Measurements from ENCODE around the gene JPT2.

The JPT2 gene, protein sequence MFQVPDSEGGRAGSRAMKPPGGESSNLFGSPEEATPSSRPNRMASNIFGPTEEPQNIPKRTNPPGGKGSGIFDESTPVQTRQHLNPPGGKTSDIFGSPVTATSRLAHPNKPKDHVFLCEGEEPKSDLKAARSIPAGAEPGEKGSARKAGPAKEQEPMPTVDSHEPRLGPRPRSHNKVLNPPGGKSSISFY

DNA sequence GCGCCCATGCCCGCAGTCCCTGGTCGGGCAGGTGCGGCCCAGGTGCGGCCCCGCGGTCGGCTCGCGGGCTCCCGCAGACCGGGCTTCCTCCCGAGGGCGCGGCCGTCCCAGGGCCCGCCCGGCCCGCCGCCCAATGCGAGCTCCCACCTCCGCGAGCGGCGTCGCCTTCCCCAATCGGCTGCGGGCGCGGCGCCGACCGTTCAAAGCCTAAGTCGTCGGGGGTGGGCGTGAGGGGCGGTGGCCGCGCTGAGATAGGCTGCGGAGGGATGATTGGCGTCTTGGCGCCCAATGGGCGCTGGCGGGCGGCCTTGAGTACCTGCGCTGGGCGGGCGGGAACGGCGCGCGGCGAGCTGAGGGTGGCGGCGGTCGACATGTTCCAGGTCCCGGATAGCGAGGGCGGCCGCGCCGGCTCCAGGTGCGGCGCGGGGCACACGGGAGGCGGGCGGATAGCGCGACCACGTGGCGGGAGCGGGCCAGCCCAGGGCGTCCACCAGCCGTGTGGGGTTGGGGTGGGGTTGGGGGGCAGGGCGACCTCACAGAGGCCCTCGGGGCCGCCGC lies at the start of gene JPT2:
TSS of gene JPT2 (plus strand) at position 338 of the 558 bp plus-strand sequence. CDS start at position 372, 34 bp downstream.
- peak; percentile 92 for DNase-seq (ENCODE audit: low read depth)

DNA sequence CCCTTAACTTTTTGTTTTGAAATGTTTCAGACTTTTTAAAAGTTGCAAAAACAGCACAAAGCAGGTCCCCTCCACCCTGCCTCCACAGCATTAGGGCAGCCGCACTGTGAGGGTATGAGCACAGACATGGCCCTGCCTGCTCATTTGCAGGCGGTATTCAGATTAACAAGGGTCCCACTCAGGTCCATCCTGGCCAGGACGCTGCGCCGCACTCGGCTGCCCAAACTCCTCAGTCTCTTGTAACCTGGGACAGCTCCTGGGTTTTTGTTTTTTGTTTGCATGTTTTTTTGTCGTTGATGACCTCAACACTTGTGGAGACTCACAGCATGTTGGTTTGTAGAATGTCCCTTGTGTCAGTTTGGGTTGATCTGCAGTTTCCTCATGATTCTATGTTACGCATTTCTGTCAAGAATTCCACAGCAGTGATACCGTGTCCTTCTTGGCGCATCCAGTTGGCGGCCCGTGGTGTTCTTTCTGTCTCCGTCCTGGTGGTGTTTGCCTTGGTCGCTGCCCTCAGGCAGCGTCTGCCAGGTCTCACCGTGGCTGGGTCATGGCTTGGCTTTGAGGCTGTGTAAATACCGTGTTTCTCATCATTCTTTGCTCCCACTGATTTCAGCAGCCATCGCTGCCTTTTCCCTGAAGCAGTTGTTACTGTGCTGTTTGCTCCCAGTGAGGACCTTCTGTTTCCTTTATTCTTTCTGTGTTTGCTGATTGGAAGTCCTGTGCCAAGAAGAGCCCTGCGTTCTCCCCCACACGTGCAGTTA lies 47.4 kb upstream of the JPT2 start:
- no peak for DNase-seq (ENCODE audit: low read depth)

DNA sequence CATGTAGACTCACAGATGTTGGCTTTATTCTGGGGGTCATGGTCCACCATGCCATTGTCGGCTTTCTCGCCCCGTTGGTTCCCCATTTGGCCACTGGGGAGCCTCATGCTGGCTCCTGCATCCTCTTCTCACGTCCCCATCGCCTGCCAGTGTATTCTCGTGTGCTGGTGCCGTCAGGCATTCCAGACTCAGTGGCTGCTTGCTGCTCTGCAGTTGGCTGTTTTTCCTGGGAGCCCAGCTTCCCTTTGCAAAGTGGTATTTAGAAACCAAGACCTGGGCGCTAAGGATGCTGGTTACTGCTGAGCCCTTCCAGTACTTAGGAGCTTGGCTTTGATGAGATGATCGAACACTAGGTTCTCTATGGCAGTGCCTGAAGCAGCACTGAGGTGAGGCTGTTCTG lies 46.8 kb upstream of the JPT2 start:
- DNase-seq (ENCODE audit: low read depth), result no peak

DNA sequence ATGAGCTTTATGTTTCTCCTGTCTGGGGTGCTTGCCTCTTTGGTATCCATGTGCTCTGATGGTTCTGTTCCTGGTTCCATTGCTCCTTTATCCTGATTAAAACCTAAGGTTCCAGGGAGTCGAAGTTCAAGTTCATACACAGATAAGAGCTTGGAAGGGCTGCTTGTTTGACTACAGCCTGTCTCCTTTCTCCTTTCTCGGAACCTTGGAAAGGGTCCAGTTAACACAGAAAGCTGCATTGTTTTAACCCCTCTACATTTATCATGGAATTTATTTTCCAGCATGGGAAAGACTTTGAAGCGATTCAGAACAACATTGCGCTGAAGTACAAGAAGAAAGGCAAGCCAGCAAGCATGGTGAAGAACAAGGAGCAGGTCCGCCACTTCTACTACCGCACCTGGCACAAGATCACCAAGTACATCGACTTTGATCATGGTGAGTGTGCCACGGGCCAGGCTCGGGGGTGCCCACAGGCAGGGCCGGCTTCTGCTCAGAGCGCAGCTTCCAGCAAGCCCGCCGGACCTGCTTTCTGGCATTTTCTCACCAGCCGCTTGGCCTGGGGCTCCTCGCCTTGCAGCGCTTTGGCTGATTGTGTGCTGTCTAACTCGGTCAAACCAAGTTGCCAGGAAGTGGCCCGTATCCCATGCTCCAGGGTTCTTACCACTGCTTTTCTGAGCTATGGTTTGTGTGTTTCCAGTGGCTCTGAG lies 46.0 kb upstream of the JPT2 start:
- no peak for DNase-seq (ENCODE audit: low read depth)

DNA sequence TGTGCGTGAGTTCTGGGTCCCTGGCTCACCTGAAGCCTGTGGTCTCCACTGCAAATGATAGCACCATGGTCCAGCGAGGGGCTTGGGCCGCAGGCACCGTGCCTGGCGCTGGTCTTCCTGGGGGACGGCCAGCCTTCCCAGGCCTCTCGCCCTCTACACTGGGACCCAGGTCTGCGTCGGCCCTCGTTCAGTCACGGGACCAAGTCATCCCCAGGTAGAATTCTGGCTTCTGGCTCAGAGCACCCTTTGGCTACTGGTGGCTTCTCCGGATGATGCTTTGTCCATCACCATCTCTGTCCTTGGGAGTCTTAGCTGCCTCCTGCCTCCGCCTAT lies 45.5 kb upstream of the JPT2 start:
- no peak for DNase-seq (ENCODE audit: low read depth)

DNA sequence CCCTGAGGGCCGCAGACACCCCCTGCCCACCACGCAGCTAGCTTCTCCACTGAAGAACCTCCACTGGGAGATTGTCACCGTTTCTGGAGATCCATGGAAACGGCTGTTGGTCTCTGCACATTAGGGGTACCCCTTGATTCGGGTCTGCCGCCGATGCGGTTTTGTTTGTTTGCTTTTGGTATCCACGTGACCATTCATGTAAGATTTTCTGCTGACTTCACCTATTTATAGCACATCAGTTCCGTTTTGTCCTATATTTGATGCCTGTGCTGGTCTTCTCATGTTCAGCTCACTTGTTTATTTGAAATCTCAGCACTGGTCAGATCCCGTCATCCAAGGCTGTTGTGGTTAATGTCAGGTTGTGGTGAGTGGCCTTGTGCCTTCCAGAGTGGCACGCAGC lies 44.8 kb upstream of the JPT2 start:
- DNase-seq (ENCODE audit: low read depth), result no peak

DNA sequence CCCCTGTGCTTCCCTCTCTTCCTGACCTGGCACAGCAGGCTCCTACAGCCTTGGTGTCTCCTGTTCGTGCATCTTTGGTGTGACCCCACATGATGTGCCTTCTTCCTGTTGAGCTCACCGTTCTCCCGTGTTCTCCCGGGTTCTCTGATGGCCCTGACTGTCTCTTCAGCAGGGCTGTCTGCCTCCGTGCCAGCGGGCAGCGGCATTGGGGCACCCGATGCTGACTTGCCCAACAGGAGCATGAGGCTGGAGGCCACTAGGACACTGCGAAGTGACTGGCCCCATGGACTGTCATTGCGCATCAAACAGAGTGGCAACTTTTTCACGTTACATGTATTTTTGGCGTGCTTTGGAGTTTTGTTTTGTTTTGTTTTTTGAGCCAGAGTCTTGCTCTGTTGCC lies 43.5 kb upstream of the JPT2 start:
- no peak for DNase-seq (ENCODE audit: low read depth)

DNA sequence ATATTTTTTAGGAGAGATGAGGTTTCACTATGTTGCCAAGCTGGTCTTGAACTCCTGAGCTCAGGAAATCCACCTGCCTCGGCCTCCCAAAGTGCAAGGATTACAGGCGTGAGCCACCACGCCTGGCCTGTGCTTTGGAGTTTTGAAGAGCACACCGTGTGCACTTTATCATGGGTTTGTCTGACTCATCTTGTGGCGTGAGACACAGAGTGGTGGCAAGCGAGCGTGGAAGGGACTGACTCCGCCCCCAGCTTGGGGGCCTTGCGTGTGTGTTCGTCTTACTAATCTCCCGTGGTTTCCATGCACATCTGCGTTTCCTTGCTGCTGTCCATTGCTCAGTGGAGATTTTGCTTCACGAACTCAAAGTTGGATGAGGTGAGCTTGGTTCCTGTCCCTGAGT lies 43.0 kb upstream of the JPT2 start:
- DNase-seq (ENCODE audit: low read depth), result no peak

DNA sequence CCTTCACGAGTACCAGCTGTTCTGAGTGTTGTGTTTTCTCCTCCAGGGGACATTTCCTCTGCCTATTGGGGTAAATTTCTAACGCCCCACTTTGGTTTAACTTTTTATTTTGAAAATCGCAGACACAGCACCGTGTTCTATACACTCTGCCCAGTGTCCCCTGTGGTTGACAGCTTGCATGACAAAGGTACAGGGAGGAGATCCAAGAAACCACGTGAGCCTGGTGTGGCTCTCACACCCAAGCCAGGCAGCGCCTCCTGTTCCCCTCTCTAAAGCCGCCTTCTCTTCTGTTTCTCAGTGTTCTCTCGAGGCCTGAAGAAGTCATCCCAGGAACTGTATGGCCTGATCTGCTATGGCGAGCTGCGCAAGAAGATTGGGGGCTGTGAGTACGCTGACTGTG lies 40.6 kb upstream of the JPT2 start:
- no peak for DNase-seq (ENCODE audit: low read depth)

DNA sequence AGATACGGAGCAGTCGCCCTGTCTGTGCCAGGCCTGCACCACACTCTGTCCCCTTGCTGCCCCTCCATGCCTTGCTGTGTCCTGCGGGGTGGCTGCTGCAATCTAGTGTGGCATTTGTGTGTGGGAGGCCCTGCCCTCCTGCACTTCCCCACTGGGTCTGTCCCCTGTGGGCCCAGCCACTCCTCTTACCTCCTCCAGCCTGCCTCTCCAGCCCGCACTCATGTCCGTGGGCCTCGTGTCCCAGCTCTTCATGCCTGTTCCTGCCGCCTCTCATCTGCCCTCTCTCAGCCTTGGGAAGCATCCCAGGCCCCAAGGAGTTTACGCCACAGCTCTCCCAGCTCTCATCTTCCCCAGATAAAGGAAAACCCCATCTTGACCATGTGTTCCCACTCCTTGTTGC lies 39.3 kb upstream of the JPT2 start:
- no peak for DNase-seq (ENCODE audit: low read depth)

DNA sequence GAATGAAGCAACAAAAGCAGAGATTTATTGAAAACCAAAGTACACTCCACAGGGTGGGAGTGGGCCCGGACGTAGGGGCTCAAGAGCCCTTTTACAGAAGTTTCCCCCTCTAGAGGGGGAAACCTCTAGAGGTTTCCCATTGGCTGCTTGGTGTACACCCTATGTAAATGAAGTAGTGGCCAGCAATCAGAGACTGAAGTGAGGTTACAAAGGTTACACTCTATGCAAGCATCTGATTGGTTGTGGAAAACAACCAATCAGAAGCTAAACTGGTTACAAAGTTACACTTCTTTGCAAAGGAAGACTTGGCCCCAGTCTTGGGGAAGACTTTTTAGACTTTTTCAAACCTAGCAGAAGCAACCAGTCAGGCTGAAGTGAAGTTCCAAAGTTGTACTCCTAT lies 38.8 kb upstream of the JPT2 start:
- no peak for DNase-seq (ENCODE audit: low read depth)

DNA sequence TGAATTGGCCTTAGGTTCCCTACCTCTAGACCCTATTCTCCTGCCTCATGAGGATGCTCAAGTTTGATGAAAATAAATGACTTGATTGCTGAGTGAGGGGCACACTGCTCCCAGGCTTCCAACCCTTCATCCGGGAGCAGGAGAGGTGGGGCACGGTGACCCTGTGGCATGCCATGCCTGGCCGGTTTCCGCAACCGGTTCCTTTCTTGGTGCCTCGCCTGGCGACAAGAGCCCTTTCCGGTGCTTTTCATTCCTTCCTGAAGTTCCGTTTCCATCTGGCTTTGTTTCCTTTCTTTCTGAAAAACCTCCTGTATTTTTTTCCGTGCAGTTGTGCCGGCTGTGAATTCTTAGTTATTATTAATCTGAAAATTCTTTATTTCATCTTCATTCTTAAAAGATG lies 38.2 kb upstream of the JPT2 start:
- DNase-seq (ENCODE audit: low read depth), result no peak

DNA sequence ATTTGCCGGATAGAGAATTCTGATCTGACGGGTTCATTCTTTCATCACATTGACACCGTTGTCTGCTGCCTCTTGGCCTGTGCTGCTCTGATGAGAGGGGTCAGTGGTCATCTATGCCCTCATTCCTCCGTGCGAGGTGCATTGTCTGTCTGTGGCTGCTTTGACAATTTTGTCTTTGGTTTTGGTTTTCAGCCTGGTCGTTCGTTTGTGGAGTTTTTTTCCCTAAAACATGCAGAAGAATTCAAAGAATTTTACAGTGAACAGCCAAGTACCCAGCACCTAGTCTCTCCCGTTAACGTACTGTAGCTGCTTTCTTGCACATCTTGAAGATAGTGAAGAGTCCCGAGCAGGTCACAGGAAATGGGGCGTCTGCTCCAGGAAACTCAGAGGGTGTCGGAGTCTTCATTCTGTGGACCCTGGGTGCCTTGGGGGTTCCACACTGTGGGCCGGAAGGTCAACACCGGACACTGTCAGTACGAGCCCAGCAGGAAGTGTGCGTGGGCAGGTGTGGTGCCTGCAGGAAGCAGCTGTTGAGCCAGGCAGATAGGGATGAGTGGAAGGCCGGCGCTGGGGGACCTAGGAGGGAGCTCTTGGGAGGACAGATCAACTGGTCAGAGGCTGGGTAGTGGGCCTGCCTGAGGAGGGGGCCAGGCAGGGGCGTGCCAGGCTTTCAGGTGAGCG lies 37.7 kb upstream of the JPT2 start:
- DNase-seq (ENCODE audit: low read depth), result no peak

DNA sequence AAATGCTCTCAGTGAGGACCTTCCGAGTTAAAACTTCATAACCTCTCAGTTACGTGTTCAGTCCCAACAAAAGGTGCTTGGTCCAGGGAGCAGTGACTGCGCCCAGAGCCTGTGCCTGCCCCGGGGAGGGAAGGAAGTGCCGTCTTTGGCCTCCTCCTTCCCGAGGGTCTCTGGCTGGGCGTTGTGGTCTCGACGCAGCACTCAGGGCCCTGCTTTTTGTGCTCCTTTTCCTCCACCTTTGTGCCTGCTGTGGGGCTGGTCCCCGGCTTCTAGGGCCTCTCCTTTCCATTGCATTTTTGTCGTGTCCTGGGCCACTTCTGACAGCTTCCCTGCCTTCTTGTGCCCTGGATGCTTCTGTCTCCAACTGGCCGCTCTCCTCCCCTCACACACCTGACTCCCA lies 36.8 kb upstream of the JPT2 start:
- no peak for DNase-seq (ENCODE audit: low read depth)

DNA sequence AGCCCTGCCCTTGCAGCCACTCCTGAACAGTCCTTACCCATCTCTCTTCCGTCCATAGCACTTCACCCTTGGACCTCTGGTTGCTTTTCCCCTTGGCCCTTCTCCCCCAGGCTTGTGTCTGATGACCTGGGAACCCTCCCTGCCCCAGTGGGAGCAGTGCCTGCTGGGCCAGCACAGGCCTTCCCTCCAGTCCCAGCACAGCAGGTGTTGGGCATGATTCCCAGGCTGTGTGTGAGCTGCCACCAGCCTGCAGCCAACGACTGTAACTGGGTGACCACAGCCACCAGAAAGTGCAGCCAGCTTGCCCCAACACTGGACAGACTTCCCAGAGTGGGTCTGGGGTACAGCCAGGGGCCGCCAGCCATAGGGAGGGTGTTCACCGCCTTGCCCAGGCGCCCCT lies 35.9 kb upstream of the JPT2 start:
- no peak for DNase-seq (ENCODE audit: low read depth)

DNA sequence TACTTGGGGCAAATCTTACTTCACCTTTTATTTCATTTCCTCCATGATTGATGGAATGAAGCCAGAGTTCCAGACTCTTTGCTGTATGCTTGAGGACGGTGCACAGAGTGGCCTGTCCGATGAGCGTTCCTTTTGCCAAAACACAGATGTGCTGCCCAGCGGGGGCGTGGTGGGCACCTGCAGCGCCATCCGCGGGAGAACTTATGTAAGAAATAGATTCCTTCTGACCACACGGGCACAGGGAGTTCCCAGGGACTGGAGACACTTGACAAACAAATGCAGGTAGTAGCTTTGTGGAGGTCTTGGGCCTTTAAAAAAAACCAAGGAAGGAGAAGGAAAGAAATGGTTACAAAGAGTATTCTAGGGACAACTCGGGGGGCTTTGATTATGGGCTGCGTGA lies 35.3 kb upstream of the JPT2 start:
- no peak for DNase-seq (ENCODE audit: low read depth)

DNA sequence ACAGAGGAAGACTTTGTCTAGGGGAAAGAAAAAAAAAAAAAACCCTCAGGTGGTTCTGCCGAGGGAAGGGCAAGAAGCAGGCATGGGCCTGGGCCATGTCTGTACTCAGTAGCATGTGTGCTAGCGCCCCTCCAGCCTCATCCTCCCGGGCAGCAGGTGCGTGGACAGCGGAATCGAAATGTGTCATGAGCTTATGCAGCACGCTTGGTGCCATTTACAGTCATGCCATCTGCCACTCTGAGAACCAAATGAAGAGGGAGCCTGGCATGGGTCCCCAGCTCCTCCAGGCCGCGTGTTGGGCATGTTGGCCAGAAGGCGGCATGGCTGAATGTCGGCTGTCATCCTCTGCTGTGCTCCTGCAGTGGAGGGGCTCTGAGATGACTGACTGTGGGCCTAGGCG lies 34.6 kb upstream of the JPT2 start:
- no peak for DNase-seq (ENCODE audit: low read depth)

DNA sequence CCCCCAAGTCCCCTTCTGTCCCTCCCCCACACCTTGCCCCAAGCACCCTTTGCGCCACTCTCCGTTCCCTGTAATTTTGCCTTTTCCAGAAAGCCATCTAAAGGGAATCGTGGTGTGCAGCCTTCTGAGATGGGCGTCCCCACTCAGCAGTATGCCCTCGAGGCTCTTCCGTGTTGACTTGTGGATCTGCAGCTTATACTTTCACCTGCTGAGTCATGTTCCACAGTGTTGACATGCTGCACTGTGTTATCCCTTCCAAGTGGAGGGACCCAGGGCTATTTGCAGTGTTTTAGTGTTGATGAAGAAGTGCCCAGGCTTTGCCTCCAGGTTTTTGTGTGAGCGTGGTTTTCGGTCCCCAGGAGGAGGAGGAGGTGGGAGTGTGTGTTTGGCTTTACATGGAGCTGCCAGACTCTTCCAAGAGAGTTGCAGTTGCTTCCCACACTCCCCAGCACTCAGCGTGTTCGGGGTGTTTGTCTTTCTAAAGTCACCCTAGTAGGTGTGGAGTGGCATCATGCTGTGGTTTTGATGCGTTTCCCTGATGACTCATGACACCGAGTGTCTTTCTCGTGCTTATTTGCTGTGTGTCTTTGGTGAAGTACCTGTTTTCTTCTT lies 32.1 kb upstream of the JPT2 start:
- no peak for DNase-seq (ENCODE audit: low read depth)

DNA sequence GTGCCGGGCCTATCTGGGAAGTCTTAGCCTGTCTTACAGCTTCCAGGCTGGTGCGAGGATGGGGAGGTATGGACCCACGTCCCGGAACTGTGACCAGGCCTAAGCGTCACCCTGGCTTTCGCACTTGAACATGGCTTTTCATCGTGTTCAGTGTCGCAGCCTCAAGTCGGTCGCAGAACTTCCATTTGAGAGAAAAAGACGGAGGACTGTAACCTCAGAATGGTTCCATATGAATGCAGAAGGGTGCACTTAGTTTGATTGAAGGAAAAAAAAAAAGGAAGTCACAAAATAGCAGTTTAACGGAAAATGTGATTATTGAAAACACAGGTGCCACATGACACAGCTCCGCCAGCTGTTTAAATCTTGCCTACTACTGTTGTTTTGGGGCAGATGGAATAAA lies 30.2 kb upstream of the JPT2 start:
- DNase-seq (ENCODE audit: low read depth), result no peak

DNA sequence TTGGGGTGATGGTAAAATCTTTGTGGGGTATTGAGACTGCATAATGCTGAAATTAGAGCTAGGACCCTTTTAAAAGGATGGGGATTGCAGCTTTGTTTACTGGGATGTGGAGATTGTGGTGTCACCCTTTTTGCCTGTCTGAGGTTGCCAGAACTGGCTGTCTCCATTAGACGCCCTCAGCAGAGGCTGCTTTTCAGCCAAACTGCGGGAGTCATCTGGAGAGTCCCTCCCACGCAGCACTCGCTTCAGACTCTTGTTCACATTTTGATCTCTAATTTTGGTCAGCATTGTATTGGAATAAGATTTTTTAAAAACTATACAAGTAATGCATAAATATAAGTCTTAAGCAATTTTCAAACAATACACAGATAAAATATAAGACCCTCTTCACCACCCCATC lies 27.9 kb upstream of the JPT2 start:
- DNase-seq (ENCODE audit: low read depth), result no peak

DNA sequence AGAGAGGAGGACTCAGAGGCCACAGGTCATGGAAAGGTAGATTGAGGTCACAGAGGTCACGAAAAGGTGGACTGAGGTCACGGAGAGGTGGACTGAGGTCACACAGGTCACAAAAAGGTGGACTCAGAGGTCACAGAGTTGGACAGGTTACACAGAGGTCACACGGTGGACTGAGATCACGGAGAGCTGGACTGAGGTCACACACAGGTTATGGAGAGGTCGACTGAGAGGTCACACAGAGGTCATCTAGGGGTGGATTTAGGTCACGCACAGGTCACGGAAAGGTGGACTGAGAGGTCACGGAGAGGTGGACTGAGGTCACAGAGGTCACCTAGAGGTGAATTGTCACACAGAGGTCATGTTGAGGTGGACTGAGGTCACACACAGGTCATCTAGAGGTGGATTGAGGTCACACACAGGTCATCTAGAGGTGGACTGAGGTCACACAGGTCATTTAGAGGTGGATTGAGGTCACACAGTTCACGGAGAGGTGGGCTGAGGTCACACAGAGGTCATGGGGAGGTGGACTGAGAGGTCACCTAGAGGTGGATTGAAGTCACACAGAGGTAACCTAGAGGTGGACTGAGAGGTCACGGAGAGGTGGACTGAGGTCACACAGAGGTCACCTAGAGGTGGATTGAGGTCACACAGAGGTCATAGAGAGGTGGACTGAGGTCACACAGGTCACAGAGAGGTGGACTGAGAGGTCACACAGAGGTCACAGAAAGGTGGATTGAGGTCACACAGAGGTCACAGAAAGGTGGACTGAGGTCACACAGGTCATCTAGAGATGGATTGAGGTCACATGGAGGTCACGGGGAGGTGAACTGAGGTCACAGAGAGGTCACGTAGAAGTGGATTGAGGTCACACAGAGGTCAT lies 26.7 kb upstream of the JPT2 start:
- DNase-seq (ENCODE audit: low read depth), result no peak

All from T-helper 22 cell (primary cell).